ENCODE results near the gene KLF3. TPM values are rescaled to one million over a fixed set of nuclear protein-coding genes. Genes with fewer than 3 reads are reported as not detected.

KLF3 gene
- total RNA-seq, 1 donor from 2014 or later: 12.2 TPM

GRCh38 chr4:38672397-38673129 is 8.6 kb downstream of the KLF3 start:
- FAIRE-seq: no peak
- no peak for DNase-seq (ENCODE audit: low spot score in 2 of 2)

- DNase-seq (ENCODE audit: low spot score in 2 of 2): no peak
- FAIRE-seq: no peak
Measured at GRCh38 chr4:38673130-38673978, 9.4 kb downstream of the KLF3 start.

- no peak for FAIRE-seq
- DNase-seq (ENCODE audit: low spot score in 2 of 2): no peak
Measured at GRCh38 chr4:38674258-38675144, 10.5 kb downstream of the KLF3 start.

- FAIRE-seq (no peak), DNase-seq (ENCODE audit: low spot score in 2 of 2) (peak; percentile 38 to 53)
Measured at GRCh38 chr4:38675146-38676121, 11.4 kb downstream of the KLF3 start.

- FAIRE-seq (no peak), DNase-seq (ENCODE audit: low spot score in 2 of 2) (no peak)
Measured at GRCh38 chr4:38676986-38677385, 13.0 kb downstream of the KLF3 start.

GRCh38 chr4:38677441-38677840 is 13.4 kb downstream of the KLF3 start:
- FAIRE-seq: no peak

GRCh38 chr4:38678078-38678477 is 14.1 kb downstream of the KLF3 start:
- FAIRE-seq (peak; percentile 51), DNase-seq (ENCODE audit: low spot score in 2 of 2) (peak in 1 of 2 donors; percentile 40)

More at GRCh38 chr4:38677441-38677840, 13.4 kb downstream of the KLF3 start:
- no peak for DNase-seq (ENCODE audit: low spot score in 2 of 2)

GRCh38 chr4:38679921-38680320 is 15.9 kb downstream of the KLF3 start:
- no peak for FAIRE-seq

GRCh38 chr4:38681281-38681991 is 17.4 kb downstream of the KLF3 start:
- FAIRE-seq: no peak
- no peak for DNase-seq (ENCODE audit: low spot score in 2 of 2)

More at GRCh38 chr4:38679921-38680320, 15.9 kb downstream of the KLF3 start:
- no peak for DNase-seq (ENCODE audit: low spot score in 2 of 2)

GRCh38 chr4:38682336-38682735 is 18.3 kb downstream of the KLF3 start:
- DNase-seq (ENCODE audit: low spot score in 2 of 2): no peak
- no peak for FAIRE-seq

GRCh38 chr4:38683276-38683675 is 19.3 kb downstream of the KLF3 start:
- no peak for DNase-seq (ENCODE audit: low spot score in 2 of 2)
- peak; percentile 30 for FAIRE-seq

GRCh38 chr4:38684271-38684670 is 20.3 kb downstream of the KLF3 start:
- FAIRE-seq: no peak
- no peak for DNase-seq (ENCODE audit: low spot score in 2 of 2)

- DNase-seq (ENCODE audit: low spot score in 2 of 2) (no peak), FAIRE-seq (no peak)
Measured at GRCh38 chr4:38684951-38685844, 21.2 kb downstream of the KLF3 start.

GRCh38 chr4:38686682-38687081 is 22.7 kb downstream of the KLF3 start:
- FAIRE-seq: no peak
- DNase-seq (ENCODE audit: low spot score in 2 of 2): no peak

GRCh38 chr4:38687571-38688011 is 23.6 kb downstream of the KLF3 start:
- no peak for FAIRE-seq
- no peak for DNase-seq (ENCODE audit: low spot score in 2 of 2)

GRCh38 chr4:38688676-38689355 is 24.8 kb downstream of the KLF3 start:
- FAIRE-seq (no peak), DNase-seq (ENCODE audit: low spot score in 2 of 2) (no peak)

Measured in frontal cortex (tissue), 4 donors.